Duodenal mucosa (tissue), 2 donors: ENCODE data around the gene SETMAR.

Experiments
- H3K27ac ChIP-seq: one replicate; pipeline ENCODE4 v1.7.0; 2013; ENCODE audit warnings: low read depth, low read length
- H3K27me3 ChIP-seq, 2 donors: one replicate each; pipeline ENCODE4 v1.7.0; 2013; ENCODE audit warnings: low read length in 2 of 2, control low read depth in 1 of 2; ENCODE audit not compliant: insufficient read depth in 2 of 2, control insufficient read depth in 1 of 2
- H3K36me3 ChIP-seq, 2 donors: one replicate each; pipeline ENCODE4 v1.7.0; 2013; ENCODE audit warnings: low read length in 2 of 2, control low read depth in 1 of 2; ENCODE audit not compliant: insufficient read depth in 2 of 2, control insufficient read depth in 1 of 2
- H3K4me1 ChIP-seq, 2 donors: one replicate each; pipeline ENCODE4 v1.7.0; 2013; ENCODE audit warnings: low read length in 2 of 2, control low read depth in 1 of 2; ENCODE audit not compliant: insufficient read depth in 2 of 2, control insufficient read depth in 1 of 2
- H3K4me3 ChIP-seq, 2 donors: one replicate each; pipeline ENCODE4 v1.7.0; 2013; ENCODE audit warnings: low read length in 2 of 2, low read depth in 1 of 2
- H3K9ac ChIP-seq, 2 donors: one replicate each; pipeline ENCODE4 v1.7.0; 2013; ENCODE audit warnings: low read length in 2 of 2, low read depth in 1 of 2
- H3K9me3 ChIP-seq, 2 donors: one replicate each; pipeline ENCODE4 v1.7.0; 2013; ENCODE audit warnings: low read length in 2 of 2, control low read depth in 1 of 2; ENCODE audit not compliant: control insufficient read depth in 1 of 2

SETMAR gene

DNA sequence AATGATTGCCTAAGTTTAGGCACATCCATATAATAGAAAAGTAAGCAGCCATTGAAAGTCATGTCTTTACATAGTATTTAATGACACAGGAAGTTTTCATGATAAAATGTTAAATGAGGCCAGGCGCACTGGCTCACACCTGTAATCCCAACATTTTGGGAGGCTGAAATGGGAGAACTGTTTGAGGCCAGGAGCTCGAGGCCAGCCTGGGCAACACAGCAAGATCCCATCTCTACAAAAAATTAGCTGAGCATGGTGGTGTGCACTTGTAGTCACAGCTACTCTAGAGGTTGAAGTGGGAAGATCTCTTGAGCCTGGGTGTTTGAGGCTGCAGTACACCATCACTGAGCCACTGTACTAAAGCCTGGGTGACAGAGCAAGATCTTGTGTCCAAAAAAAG, 59.4 kb downstream of the SETMAR start:
- H3K4me1 ChIP-seq, result no peaks in the 10 kb centered on the region
- H3K36me3 ChIP-seq, result peaks cover 3 to 5% of the 10 kb centered on the region in 2 donors
- no peak overlapping the region for H3K27ac ChIP-seq
- H3K4me3 ChIP-seq, result no peak overlapping the region
- no peak overlapping the region for H3K9ac ChIP-seq
- no peaks in the 10 kb centered on the region for H3K9me3 ChIP-seq
- no peaks in the 10 kb centered on the region for H3K27me3 ChIP-seq
